ENCODE measurements around the gene HSPA9. TPM values are rescaled to one million over a fixed set of nuclear protein-coding genes. Genes with fewer than 3 reads are reported as not detected.

The HSPA9 gene
- total RNA-seq, 1 experiment from 2014 or later, result 414 TPM

- TF ChIP-seq ZNF232 (CRISPR knock-in tag; IDR thresholded peaks at IDR 0.05) (no peak), ARID4B (CRISPR knock-in tag; IDR thresholded peaks at IDR 0.05; ENCODE audit: borderline replicate concordance) (no peak), IRF1 (CRISPR knock-in tag; IDR thresholded peaks at IDR 0.05) (no peak), NR2C2 (CRISPR knock-in tag; IDR thresholded peaks at IDR 0.05) (no peak), ZNF121 (CRISPR knock-in tag; IDR thresholded peaks at IDR 0.05) (no peak)
Observed at GRCh38 chr5:138595180-138595795, 20.1 kb upstream of the HSPA9 start (continued).

DNA sequence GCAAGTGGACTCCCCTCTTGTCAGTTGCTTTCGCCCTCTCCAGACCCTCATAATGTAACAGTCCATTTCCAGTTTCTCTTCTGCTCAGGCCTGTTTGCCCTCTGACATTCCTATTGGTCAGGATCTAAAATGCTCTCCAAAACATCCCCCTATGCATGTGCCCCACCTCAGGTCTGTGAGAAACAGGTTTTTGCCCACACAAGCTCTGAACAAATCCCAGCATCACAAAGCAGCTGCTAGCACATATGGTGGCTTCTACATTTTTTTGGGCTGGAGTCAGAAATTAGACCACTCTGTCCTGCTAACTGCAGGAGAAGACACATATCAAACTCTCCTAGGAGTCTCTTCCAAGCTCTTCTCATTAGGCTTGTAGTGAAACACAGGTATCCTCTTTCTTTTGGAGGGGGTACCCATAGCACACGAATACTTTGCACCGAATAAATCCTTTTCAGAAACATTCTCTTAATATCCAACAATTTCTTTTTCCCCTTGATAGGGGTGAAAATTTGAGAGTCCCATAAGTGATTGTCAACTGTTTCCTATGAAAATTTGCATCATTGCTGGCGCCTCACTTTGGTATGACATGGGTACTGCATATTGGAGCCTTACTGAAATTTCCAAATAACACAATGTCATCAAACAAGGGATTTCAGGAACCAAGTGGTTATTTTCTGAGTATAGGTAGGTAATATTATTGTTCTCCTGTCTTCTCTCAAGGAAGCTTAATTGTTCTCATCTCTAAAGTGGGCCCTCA, 19.3 kb upstream of the HSPA9 start:
- Mint-ChIP-seq H3K36me3 (no peaks in the 10 kb centered on the region), H3K27me3 (ENCODE audit: low read depth) (no peaks in the 10 kb centered on the region; the same call in 1 of the 2 replicates), H3K9me3 (peaks cover 3% of the 10 kb centered on the region; the same call in 1 of the 2 replicates), H3K4me3 (no peak overlapping the region), H3K4me1 (0 out of 2 replicates have a peak, but pooled peaks cover 4% of the 10 kb centered on the region), H3K27ac (no peak overlapping the region)
- ATAC-seq (no peak), DNase-seq (ENCODE audit: low spot score) (no peak)
- TF ChIP-seq, protein P1, sequence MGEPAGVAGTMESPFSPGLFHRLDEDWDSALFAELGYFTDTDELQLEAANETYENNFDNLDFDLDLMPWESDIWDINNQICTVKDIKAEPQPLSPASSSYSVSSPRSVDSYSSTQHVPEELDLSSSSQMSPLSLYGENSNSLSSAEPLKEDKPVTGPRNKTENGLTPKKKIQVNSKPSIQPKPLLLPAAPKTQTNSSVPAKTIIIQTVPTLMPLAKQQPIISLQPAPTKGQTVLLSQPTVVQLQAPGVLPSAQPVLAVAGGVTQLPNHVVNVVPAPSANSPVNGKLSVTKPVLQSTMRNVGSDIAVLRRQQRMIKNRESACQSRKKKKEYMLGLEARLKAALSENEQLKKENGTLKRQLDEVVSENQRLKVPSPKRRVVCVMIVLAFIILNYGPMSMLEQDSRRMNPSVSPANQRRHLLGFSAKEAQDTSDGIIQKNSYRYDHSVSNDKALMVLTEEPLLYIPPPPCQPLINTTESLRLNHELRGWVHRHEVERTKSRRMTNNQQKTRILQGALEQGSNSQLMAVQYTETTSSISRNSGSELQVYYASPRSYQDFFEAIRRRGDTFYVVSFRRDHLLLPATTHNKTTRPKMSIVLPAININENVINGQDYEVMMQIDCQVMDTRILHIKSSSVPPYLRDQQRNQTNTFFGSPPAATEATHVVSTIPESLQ (CRISPR knock-in tag; IDR thresholded peaks at IDR 0.05), result no peak
- TF ChIP-seq ATF1 (CRISPR knock-in tag; IDR thresholded peaks at IDR 0.05), result no peak
- TF ChIP-seq, protein P2, sequence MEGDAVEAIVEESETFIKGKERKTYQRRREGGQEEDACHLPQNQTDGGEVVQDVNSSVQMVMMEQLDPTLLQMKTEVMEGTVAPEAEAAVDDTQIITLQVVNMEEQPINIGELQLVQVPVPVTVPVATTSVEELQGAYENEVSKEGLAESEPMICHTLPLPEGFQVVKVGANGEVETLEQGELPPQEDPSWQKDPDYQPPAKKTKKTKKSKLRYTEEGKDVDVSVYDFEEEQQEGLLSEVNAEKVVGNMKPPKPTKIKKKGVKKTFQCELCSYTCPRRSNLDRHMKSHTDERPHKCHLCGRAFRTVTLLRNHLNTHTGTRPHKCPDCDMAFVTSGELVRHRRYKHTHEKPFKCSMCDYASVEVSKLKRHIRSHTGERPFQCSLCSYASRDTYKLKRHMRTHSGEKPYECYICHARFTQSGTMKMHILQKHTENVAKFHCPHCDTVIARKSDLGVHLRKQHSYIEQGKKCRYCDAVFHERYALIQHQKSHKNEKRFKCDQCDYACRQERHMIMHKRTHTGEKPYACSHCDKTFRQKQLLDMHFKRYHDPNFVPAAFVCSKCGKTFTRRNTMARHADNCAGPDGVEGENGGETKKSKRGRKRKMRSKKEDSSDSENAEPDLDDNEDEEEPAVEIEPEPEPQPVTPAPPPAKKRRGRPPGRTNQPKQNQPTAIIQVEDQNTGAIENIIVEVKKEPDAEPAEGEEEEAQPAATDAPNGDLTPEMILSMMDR (IDR thresholded peaks at IDR 0.05), result no peak; the same call in 1 of the 2 replicates
- TF ChIP-seq IRF2 (CRISPR knock-in tag; IDR thresholded peaks at IDR 0.05; ENCODE audit: borderline replicate concordance, low read depth), result no peak
- ChIA-PET POLR2A (no interaction called here), CTCF (interaction anchor here (0.7 to 1.9 kb wide), 6 partner anchors 11 to 356 kb away, joined by 3 to 9 read pairs (median 4); no protein-coding TSS in a partner anchor)

DNA sequence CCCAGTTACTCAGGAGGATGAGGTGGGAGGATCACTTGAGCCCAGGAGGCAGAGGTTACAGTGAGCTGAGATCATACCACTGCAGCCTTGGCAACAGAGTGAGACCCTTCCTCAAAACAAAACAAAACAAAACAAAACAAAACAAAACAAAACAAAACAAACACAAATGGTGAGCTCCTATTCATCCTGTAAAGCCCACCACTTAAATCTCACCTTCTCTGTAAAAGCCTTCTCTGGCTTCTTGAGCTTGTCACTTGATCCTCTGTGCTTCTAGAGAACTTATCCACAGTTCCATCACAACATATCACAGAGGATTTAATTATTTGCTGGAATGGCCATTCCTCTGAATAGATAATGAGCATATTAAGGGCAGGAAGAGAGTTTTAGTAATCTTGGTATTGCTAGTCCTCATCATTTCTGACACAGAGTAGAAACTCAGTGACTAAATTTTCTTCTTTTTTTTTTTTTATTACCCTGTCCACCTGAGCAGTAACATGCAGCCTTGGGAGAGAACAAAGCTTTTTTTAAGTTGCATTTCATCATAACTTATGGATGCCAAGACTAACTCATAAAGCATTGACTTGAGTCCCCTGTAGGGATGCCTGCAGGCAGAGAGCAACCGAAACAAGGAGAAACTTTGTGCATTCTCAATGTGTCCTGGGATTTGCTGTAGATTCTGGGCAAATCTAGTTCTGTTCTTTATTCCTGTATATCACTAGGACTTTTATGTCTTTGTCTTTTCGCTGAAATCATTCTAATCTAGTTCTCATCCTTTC, 13.0 kb upstream of the HSPA9 start:
- ATAC-seq (no peak), DNase-seq (ENCODE audit: low spot score) (no peak)
- ChIA-PET CTCF (interaction anchor here (0.6 to 1.3 kb wide), 2 partner anchors 9 to 235 kb away, joined by 5 read pairs; no protein-coding TSS in a partner anchor), POLR2A (no interaction called here)
- H3K9me3 Mint-ChIP-seq, result peaks cover 5% of the 10 kb centered on the region
- H3K4me3 Mint-ChIP-seq, result no peak overlapping the region
- H3K27me3 Mint-ChIP-seq (ENCODE audit: low read depth), result peaks cover 5% of the 10 kb centered on the region; the same call in 1 of the 2 replicates
- H3K36me3 Mint-ChIP-seq, result no peaks in the 10 kb centered on the region
- H3K27ac Mint-ChIP-seq, result no peak overlapping the region; the same call in 1 of the 2 replicates
- H3K4me1 Mint-ChIP-seq, result peaks cover 2% of the 10 kb centered on the region
- TF ChIP-seq ZBTB21 (CRISPR knock-in tag; IDR thresholded peaks at IDR 0.05; ENCODE audit: borderline replicate concordance) (no peak), NR1H2 (CRISPR knock-in tag; IDR thresholded peaks at IDR 0.05) (no peak), ZNF263 (CRISPR knock-in tag; IDR thresholded peaks at IDR 0.05; ENCODE audit: low read depth) (no peak), ZNF423 (CRISPR knock-in tag; IDR thresholded peaks at IDR 0.05) (no peak), ZNF671 (CRISPR knock-in tag; IDR thresholded peaks at IDR 0.05) (no peak), HMGA2 (CRISPR knock-in tag; IDR thresholded peaks at IDR 0.05) (no peak), KAT7 (CRISPR knock-in tag; IDR thresholded peaks at IDR 0.05; ENCODE audit: borderline replicate concordance) (no peak), ELF4 (CRISPR knock-in tag; IDR thresholded peaks at IDR 0.05; ENCODE audit: low read depth) (no peak), ARID4B (CRISPR knock-in tag; IDR thresholded peaks at IDR 0.05; ENCODE audit: borderline replicate concordance) (no peak)

Measured in WTC11 (cell line).